Measurements from ENCODE around the gene CXCL12.

Gene CXCL12

GRCh38 chr10:44399659-44400451 lies 15.0 kb upstream of the CXCL12 start:
- no peak for DNase-seq

- DNase-seq: no peak
These were observed 14.1 kb upstream of the CXCL12 start for GRCh38 chr10:44398747-44399658.

- no peak for DNase-seq
These were observed 13.4 kb upstream of the CXCL12 start for GRCh38 chr10:44398271-44398670.

DNA sequence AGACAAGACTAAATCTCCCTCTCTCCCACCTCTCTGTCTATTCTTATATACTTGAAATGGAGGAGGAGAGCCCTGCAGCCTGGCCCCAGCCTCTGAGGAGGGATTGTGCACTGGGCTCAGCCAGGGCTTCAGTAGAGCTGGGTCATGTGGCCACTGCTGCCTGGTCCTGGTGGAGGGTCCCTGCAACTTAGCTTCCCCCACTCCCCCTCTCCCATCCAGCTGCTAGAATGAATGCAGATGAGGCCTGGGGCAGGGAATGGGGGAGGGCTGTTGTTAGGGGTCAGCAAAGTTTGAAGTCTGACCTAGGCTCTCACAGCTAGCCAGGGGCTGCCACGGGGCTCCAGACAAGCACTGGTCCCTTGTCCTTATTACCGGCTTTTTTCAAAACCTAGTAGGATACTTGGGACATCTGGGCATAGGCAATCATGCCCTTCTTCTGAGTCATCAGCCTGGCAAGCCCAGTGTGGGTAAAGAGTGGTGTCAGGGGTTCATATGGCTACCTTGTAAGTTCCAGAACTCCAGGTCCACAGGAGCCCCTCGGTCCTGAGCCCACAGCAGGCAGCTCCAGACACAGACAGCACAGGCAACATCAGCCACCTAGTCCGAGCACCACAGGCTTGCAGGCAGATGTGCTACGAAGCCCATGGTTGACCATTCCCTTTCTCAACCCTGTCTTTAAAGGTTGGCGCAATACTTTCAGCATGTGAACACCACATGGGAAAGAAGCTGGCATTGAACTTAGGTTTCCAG lies 12.8 kb upstream of the CXCL12 start:
- no peak for DNase-seq

DNA sequence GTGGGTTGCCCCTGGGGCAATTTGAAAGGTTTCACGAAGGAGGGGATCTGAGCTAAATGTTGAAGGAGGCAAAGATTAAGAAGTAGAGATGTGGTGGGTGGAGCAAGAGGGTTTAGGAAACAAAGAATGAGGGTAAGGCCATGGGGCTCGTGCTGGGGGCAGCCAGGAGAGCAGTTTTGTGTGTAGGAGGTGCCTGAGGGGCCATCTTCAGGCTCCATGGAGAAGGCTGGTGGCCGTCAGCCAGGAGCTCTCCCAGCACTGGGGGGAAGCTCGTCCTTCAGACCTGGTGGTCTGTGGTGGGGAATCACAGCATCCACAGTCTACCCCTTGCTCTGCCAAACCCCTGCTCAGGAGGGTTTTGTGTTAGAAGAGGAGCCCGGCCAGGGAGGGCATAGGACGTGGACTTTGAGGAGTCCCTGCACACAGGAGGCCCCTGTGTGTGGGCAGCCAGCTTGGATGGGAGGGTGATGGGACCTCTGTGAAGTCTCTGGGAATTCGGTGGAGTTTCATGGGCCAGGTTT lies 11.8 kb upstream of the CXCL12 start:
- DNase-seq: no peak

GRCh38 chr10:44395902-44396670 lies 11.2 kb upstream of the CXCL12 start:
- no peak for DNase-seq

- DNase-seq: peak; percentile 5
These were observed 10.5 kb upstream of the CXCL12 start for GRCh38 chr10:44395396-44395795.

- DNase-seq: no peak
These were observed 9.9 kb upstream of the CXCL12 start for GRCh38 chr10:44394696-44395381.

- DNase-seq: no peak
These were observed 9.1 kb upstream of the CXCL12 start for GRCh38 chr10:44393834-44394547.

DNA sequence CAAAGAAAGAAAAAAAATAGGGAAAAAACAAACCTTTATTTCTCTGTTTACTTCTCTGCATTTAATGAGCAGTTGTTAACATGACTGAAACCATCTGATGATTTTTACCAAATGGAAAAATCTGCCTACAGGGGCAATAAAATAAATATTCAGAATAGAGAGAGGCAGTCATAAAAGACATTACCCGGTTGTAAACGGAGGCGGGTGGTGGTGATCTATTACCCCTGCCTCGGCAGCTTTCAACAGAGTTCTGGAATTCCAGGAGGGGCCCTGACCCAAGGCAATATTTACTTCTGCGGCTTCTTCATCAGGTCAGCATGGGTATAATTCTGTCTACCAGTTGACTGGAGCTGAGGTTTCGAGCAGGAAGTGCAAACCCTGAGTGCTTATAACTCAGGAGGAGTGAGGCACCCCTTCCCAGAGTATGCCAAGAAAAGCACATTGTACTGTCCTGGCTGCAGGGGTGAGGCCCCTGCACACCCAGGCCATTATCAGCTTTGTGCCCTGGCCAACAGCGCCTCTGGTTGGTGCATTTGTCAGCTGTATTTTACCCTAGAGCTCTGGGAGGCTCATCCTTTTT lies 8.2 kb upstream of the CXCL12 start:
- DNase-seq: no peak

GRCh38 chr10:44392420-44392819 lies 7.5 kb upstream of the CXCL12 start:
- no peak for DNase-seq

DNA sequence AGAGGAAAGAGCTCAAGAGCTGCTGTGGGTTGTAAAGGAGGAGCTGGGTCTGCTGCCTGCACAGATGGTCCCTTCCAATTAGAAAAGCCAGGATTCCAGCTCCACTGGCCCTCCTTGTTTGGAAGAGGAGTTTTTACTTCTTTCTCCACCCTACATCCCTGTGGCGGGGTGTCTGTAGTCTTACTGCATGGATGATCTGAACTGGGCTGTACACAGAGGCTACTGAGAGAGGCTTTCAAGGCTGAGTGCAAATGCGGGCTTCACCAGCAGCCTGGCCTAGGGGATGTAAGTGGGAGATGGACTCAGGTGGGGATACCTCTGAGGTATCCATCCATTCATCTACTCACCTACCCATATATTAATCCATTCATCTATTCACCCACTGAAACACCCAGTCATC lies 7.1 kb upstream of the CXCL12 start:
- no peak for DNase-seq

DNA sequence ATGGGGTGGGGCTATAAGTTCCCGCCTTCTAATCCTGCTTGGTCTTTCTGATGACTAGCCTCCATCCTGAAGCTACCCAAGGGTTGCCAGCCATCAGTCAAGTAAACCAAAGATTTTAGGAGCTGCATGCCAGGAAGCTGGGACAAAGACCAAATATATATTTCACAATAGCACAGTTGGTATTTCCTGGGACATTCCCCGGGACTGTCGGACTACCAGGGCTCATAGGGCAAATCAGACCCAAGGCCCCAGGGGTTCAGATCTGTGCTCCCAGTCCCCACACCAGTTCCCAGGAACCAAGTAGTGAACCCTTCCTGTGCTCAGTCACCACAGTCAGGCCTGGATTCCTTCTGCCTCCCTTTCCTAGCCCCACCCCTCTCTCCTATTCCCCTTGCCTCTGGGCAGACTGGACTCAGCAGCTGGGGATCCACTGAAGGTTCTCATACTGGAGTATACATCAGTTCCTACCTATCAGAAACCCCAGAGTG lies 5.7 kb upstream of the CXCL12 start:
- DNase-seq: no peak

DNA sequence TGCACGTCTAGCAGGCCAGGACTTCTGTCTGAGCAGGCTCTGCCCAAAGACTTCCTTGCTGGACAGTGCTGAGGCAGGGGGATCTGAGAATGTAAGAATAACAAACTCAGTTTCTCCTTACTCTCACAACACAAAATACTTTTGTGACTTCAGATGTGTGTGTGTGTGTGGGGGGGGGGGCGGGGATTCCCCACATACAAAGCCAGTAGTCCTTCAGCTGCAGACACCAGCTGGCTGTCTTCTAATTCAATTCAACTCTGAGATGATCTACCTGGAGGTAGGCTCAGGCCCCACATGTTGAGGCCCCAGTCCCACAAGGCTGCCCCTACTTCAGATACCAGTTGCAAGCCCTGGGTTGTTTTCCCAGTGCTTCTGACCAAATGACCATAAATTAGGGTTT lies 4.7 kb upstream of the CXCL12 start:
- no peak for DNase-seq

- DNase-seq: no peak
These were observed 4.3 kb upstream of the CXCL12 start for GRCh38 chr10:44389150-44389549.

- DNase-seq: no peak
These were observed 3.7 kb upstream of the CXCL12 start for GRCh38 chr10:44388641-44389040.

GRCh38 chr10:44387853-44388251 lies 3.0 kb upstream of the CXCL12 start:
- DNase-seq: no peak

GRCh38 chr10:44386546-44387052 lies 1.7 kb upstream of the CXCL12 start:
- no peak for DNase-seq

DNA sequence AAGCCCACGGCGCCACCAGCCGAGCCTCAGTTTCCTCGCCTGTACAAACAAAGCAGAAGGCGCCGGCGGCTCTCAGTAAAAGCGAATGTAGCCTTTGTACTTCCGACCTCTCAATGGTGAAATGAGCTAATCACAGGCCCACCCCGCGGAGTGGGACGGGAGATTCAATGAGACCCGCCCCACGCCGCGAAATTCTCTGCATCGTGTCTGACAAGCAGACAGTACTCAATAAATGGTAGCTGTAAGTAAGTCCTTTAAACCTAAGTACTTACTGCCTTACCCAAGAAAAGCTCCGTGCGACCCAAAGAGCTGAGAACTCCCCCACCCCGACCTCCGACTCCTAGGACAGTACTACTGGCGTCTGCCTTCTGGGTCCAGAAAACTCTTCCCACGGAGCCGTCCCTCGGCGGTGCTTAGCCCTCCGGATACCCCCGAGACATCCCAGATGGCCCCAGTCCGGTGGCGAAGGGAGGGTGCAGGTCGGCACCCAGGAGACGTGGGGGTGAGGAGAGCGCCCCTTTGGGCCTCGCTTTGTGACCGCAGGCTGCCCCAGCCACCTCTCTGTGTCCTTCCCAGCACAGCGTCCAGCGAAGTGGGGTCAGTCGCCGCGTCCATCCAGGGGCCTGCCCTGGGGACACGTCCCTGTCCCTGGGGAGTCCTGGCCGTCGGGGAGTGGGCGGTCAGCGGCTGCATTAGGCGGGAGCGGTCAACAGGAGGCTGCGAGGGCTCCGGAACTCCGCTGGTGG lies 972 bp upstream of the CXCL12 start:
- no peak for DNase-seq

Measured in SHP77 treated with DMSO at 0.1 percent for 48 hours (cell line).